PC-3 (cell line): ENCODE results near the gene UCKL1.

Experiments
- EZH2 ChIP-seq: fragments of 300-600 bp; sonication (generic); IDR thresholded peaks from one replicate; pipeline ENCODE4 v1.6.1; 2017; ENCODE audit warnings: antibody characterized with exemption, mild to moderate bottlenecking, low read length; ENCODE audit not compliant: unreplicated experiment
- EZH2phosphoT487 ChIP-seq: fragments of 300-600 bp; sonication (generic); IDR thresholded peaks from 2 replicates; pipeline ENCODE4 v1.6.1; 2018; ENCODE audit warnings: mild to moderate bottlenecking, antibody characterized with exemption, low read length, borderline replicate concordance
- TF ChIP-seq, protein P1 (sequence below): fragments of 300-600 bp; sonication (generic); conservative IDR thresholded peaks from 2 replicates; pipeline ENCODE4 v1.5.1; 2017; ENCODE audit warnings: antibody characterized with exemption, low read depth, mild to moderate bottlenecking, low read length

DNA sequence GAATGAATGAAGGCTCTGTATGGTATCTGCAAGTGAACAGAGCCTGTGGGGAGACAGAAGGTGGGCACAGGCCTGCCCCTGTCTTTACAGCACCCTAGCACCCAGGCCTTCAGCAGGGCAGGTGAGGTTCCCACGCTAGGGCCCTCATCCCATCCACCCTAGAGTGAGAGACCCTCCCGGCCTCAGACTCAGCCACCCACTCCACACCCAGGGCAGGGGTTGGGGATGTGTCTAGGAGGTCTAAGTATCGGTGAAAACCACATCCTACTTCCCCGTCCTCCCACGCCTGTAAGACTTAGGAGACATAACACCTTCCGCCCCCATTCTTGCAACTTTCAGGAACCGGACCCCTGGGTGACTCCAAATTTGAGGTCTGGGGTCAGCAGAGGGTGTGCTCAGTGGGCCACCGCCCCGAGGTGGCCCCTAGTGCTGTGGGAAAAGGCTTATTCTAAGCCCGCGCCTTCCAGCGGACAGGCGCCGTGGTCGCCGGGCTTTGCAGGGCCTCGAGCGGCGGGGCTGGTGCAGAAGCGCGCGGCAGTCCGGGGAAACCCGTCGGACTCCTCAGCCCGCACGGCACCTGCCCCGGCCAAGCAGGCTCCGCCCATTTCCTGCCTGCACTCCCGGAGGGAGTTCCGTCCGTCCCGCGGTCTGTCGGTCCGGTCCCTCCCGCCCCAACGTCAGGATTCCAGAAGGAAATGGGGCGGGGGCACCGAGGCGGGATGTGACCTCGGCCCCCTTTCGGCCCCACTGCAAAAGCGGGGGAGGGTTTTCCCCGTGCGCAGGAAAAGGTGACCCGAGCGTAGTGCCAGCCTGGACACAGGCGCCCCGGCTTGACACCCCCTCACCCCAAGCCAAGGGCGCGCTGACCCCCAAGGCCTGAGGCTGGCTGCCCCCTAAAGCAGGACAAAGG, 22.4 kb upstream of the UCKL1 start:
- TF ChIP-seq, protein P1, sequence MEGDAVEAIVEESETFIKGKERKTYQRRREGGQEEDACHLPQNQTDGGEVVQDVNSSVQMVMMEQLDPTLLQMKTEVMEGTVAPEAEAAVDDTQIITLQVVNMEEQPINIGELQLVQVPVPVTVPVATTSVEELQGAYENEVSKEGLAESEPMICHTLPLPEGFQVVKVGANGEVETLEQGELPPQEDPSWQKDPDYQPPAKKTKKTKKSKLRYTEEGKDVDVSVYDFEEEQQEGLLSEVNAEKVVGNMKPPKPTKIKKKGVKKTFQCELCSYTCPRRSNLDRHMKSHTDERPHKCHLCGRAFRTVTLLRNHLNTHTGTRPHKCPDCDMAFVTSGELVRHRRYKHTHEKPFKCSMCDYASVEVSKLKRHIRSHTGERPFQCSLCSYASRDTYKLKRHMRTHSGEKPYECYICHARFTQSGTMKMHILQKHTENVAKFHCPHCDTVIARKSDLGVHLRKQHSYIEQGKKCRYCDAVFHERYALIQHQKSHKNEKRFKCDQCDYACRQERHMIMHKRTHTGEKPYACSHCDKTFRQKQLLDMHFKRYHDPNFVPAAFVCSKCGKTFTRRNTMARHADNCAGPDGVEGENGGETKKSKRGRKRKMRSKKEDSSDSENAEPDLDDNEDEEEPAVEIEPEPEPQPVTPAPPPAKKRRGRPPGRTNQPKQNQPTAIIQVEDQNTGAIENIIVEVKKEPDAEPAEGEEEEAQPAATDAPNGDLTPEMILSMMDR = no peak
- TF ChIP-seq EZH2 (no peak), EZH2phosphoT487 (no peak)
